ENCODE results near the gene RAB8A.
"Not testable (repeated sequence)": the region's sequence is repeated elsewhere in the genome, so short reads cannot be mapped to it uniquely, and the experiment has no call there.

RAB8A gene

DNA sequence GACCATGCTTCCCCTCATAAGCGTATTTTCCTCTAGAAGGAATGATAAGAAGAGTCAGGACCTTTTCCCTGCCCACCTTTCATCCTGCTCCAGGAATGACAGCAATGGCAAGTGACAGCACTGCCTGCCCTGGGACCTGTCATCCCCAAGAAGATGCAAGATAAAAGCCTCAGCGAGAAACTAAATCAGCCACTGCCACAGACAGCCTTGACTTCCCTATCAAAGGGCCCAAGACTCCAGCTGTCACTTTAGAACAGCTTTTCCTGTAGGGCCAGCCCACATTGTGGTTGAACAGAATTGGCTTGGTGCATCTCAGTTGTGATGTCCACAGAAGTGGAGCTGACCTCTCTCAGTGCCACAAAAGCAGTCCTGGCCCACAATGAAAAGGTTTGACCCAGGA lies 1.1 kb downstream of the RAB8A start:
- no peak for DNase-seq (ENCODE audit: low read depth)

DNA sequence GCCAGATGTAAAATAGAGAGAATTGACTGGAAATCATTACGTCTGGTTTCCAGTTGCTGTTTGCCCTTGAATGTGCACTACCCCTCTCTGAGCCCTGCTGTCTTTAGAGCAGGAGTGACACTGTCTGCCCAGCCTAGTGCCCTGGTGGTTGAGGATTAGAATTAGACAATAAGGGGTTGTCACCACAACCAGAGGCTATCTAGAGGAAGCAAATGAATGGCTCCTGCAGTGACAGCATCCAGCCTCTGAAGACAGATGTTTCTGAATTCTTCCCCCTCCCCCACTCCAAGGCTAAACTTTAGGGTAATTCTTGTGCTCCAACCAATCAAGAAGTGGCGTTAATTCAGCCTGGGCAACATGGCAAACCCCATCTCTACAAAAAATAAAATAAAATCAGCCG lies 2.0 kb downstream of the RAB8A start:
- no peak for DNase-seq (ENCODE audit: low read depth)

DNA sequence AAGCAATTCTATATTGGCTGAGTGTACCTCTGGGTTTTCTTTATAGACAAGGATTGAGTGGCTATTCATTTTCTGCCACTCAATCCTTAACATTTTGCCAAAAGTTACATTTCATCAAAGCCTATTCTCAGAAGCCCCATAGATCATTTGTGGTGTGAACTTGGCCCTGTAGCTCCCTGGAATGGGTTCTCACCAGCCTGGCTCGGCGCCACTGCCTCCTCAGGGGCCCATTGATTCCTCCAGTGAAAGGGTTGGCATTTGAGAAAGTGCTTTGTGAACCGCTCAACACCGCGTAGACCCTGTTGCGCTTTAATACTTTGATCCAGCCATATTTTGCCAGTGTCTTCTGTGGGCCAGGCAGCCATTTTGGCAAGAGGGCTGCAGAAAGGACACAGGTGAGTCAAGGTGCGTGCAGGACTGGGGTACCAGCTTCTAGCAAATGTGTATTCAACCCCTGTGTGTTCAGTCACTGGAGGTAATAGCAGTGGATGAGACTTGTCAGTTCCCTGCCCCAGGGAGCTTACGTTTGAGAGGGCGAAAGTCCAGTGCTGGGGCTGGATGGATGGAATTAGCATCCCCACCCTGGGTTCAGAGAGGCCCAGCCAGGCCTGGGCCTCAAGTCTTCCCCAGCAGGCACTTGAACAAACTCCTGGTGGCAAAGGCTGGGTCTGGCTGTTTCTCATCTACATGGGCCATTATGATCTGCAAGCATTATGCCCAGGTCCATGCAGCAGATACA lies 3.8 kb downstream of the RAB8A start:
- no peak for DNase-seq (ENCODE audit: low read depth)

DNA sequence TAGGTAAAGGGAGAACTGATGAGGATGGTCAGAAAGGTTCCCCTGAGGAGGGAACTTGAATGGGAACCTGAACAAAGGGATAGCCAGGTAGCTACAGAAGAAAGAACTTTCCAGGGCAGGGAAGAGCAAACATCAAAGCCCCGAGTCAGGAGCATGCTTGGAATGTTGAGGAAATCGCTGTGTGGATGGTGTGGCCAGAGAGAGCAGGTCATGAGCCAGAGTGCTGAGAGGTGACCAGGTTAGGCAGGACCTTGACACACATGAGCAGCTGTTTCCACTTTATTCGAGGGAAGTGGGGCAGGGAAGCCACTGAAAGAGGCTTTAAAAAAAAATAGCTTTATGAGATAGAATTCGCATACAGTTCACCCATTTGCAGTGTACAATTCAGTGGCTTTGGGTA lies 4.4 kb downstream of the RAB8A start:
- no peak for DNase-seq (ENCODE audit: low read depth)

DNA sequence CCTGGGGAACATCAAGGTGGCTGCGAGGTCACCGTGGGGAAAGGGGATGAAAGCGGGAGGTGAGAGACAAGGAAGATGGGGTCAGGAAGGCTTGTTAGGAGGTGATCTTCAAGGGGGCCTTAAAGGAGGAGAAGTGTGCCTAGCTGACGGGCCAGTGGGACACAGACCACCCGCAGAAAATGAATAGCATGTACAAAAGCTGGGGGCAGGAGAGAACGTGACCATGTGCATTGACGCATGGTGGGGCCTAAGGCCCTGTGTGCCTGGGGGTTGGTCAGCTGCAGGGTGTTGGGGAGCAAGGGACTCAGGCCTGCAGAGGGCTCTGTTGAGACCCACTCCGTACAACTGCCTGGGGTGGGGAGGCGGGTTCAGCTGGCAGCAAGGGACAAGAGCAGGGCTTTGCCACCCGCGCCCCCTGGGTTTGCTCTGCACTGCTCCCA lies 5.9 kb downstream of the RAB8A start:
- DNase-seq (ENCODE audit: low read depth) = no peak

DNA sequence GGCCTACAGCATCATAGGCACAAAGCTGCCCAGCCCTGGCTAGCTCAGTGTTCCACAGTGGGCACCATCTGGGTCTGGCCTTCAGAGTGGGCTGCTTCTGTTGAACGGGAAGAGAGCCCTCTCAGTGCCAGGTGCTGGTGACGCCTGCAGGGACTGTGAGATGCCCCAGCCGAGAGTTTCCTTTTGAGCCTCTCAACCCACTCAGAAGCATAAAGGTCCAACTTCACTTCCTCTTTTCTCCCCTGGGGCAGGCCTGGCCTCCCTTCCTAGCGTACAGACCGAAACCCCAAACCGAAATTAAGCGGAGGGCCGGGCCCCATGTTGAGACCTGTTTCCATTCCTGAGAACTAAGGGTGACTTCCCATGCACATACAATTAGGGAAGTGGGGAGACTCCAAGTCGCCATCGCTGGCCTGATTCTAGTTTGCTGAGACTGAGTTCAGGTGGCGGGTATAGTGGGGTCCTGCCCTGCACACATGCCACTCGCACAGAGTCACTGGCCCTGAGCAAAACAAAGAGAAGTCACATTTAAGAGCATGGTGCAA lies 6.9 kb downstream of the RAB8A start:
- no peak for DNase-seq (ENCODE audit: low read depth)

DNA sequence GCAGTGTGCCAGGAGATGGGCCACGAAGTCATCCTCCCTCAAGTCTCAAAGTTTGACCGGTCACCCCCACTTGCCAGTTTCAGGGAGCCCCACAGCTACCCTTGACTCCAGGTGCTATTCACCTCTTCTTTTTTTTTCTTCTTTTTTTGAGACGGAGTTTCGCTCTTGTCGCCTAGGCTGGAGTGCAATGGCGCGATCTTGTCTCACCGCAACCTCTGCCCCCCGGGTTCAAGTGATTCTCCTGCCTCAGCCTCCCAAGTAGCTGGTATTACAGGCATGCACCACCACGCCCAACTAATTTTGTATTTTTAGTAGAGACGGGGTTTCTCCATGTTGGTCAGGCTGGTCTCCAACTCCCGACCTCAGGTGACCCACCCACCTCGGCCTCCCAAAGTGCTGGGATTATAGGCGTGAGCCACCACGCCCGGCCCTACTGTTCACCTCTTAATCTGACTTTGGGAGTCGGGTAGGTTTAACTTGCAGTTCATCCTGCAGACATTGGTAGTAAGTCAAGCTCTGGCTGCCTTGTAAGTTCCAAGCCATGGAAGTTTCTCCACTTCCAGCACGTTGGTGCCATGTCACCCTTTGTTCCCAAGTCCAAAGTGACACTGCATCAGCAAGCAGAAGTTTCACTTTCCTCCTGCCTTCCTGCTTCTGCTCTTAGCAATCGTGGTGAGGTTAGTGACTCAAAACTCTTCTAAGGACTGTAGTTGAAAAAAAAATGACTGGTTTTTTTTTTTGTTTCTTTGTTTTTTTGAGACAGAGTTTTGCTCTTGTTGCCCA lies 7.6 kb downstream of the RAB8A start:
- DNase-seq (ENCODE audit: low read depth) = not testable (repeated sequence)

DNA sequence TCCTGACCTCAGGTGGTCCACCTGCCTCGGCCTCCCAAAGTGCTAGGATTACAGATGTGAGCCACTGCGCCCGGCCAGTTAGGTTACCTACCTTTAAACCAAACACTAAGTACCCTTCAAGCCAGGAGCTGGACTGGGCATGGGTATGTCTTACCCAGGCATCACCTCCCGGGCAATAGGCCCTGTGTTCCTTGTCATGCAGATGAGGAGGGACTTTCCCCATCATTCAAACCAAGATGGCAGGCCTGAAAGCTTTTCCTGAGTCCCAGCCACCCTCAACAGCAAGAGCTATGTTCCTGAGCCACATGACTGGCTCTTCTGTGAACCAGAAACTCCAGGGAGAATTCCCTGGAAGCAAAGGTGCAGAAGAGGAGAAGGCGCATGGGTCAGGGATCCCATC lies 9.5 kb downstream of the RAB8A start:
- DNase-seq (ENCODE audit: low read depth) = no peak

DNA sequence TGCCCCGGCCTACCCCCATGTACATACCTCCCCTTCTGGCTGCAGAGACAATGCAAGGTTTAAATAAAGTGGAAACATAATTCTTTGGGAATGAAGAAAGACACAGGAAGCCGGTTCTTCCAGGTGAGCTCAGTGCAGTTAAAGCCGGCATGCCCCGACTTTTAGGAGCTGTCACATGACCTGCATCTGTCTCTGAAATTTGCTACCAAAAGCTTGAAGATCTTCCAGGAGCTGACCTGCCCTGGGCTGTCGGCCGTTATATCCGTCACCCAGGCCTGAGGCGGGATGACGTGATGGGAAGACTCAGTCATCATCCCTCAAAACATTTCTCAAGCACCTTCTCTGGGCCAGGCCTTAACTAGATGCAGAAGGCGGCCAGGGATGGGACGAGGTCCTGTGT lies 10.3 kb downstream of the RAB8A start:
- no peak for DNase-seq (ENCODE audit: low read depth)

DNA sequence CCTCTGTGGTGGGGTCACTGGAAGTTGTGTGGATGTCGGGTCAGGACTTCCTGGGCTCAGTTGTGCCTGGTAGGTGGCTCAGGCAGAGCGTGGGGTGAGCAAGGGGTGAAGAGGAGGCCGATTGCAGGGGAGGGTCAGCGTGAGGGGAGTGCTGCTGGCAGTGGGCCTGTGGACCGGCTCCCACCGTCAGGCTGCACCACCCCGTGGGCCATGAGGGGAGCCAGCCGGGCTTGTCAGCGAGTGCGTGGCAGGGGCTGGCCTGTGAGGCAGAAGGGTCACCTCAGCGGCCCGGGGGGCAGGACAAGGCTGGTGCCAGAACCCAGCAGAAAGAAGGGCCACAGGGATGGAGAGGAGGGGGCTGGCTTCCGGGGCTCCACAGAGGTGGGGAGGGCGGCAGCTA lies 13.3 kb downstream of the RAB8A start:
- no peak for DNase-seq (ENCODE audit: low read depth)

DNA sequence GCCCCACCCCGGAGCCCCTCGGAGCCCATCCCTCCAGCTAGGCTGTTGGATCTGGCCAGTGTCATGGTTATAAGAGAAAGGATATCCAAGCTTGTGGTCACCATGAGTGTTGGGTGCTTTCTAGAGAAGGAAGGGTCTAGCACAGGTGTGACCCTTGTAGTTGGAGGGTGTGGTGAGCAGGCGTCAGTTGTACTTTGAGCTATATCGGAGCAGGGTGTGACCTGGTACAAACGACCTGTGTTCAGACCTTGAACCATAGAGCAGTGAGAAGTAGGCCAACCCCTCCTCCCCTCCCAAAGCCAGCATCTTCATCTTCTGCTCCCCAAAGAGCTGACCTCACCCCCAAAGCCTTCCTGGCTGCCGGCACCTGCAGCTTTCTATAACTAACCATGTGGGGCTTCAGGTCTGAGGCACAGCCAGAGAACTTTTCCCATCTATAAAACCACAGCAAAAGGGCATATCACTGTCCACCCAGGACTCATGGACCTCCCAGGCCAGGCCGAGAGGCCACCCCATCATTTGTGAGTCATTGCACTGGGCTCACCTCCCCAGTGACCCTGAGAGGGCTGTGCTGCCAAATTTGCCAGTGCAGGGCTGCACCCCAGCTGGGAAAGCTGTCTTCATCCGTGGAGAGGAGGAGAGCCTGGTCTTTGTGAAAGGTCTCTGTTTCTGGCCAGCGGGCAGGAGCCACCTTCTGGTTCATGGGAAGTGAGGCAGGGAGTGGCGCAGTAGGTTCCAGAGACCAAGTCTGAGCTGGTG lies 14.2 kb downstream of the RAB8A start:
- no peak for DNase-seq (ENCODE audit: low read depth)

DNA sequence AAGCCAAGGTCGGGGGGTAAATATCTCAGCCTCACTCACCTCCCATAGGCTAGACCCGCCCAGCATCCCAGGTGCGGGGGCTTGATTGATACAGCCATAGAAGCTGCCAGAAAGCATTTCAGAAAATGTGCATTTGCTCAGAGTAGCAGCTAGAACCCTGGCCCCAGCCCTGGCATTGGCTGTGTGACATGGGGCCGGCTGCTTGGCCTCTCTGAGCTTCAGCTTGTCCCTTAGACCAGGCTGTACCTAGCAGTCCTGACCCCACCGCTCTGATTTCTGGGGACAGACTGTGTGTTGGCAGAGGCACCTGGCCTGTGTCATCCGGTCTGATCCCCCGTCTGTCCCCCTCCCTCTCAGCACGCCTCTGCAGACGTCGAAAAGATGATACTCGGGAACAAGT lies 15.4 kb downstream of the RAB8A start:
- DNase-seq (ENCODE audit: low read depth) = no peak

DNA sequence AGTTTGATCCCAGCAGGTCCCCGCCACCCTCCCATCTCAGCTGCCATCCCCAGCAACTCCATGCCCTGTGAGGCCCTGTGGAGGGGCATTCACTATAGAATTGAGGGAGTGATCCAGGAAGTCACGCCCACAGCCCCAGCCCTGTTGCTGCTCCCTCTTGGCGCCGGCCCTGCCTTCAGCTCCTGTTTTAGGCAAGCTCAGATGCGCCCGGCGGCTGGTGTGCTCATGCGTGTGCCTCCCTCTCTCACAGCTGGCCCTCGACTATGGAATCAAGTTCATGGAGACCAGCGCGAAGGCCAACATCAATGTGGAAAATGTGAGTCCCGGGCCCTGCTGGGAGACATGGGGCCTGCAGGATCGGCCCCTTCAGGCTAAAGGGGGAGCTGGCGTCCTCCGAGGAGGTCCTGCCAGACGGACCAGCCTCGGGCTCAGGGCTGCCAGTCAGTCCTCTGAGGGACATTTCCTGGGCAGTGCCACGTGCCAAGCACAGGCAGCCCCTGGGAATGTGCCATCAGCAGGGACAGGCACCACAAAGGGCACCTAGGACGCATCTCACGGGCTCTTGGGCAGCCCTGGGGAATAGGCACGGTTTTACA lies 16.2 kb downstream of the RAB8A start:
- no peak for DNase-seq (ENCODE audit: low read depth)

DNA sequence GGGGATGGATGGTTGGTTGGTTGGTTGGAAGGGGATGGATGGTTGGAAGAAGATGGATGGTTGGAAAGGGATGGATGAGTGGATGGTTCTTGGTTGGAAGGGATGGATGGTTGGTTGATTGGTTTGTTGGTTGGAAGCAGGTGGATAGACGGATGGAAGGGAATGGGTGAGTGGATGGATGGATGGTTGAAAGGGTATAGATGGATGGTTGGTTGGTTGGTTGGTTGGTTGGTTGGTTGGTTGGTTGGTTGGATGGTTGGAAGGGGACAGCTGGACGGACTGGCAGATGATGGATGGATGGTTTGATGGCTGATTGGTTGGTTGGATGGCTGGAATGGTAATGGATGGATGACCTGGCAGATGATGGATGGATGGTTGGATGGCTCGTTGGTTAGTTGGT lies 20.0 kb downstream of the RAB8A start:
- DNase-seq (ENCODE audit: low read depth) = no peak

DNA sequence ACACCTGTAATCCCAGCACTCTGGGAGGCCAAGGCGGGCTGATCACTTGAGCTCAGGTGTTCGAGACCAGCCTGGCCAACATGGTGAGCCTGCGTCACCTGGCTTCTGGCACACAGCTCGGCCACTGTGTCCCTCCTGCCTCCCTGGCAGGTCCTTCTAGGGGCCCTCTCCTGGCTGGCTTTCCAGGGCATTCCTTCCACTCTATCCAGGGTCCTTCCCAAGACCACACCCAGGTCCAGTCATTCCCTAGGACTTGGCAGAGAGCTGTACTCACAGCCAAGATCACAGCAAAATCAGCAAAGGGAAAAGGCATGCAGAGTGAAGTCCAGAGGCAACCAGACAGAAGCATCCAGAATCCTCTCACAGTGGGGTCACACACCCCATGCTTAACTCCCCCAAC lies 22.1 kb downstream of the RAB8A start:
- DNase-seq (ENCODE audit: low read depth) = no peak

DNA sequence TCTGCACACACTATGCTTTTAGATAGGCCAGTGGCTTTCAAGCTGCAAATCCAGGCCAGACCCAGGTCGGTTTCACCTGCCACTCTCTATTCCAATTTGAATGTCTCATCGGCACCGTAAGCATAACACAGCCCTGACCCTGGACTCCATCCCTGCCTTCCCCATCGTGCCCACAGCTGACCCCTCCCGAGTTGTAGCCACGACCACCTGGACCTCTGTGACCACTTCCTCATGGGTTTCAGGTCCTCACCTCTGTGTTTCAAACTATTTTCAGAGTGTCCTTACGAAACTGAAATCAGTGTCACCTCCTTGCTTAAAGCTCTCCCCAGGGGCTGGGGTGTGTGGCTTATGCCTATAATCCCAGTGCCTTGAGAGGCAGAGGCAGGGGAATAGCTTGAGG lies 22.8 kb downstream of the RAB8A start:
- DNase-seq (ENCODE audit: low read depth) = no peak

DNA sequence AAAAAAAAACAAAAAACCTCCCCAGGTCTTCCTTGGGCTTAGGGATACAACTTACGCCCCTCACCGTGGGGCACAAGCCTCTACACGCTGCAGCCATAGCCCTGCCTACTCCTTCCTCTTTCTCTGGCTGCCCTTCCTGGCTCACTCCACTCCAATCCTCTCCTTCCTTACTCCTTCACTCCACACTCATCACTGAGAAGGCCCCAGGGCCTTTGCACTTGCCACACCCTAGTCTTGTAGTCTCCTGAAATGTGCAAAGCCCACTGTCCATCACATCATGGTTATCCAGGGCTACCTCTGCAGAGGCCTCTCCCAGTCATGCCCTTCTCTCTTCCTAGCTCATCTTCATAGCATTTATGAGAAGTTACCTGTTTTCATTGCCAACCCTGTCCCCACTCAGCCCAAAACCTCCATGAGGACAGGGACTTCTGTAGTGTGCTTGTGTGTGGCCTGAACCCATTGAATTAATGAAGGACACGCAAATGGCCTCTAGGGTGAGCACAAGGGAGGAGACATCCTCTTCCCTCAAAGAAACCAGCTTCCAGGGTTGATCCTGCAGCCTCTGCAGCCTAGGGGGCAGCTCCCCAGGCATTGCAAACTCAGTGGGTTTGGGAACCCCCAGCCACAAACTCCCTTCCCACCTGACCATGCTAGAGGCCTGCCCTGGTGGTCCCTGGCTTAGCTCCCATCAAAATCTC lies 23.9 kb downstream of the RAB8A start:
- no peak for DNase-seq (ENCODE audit: low read depth)

DNA sequence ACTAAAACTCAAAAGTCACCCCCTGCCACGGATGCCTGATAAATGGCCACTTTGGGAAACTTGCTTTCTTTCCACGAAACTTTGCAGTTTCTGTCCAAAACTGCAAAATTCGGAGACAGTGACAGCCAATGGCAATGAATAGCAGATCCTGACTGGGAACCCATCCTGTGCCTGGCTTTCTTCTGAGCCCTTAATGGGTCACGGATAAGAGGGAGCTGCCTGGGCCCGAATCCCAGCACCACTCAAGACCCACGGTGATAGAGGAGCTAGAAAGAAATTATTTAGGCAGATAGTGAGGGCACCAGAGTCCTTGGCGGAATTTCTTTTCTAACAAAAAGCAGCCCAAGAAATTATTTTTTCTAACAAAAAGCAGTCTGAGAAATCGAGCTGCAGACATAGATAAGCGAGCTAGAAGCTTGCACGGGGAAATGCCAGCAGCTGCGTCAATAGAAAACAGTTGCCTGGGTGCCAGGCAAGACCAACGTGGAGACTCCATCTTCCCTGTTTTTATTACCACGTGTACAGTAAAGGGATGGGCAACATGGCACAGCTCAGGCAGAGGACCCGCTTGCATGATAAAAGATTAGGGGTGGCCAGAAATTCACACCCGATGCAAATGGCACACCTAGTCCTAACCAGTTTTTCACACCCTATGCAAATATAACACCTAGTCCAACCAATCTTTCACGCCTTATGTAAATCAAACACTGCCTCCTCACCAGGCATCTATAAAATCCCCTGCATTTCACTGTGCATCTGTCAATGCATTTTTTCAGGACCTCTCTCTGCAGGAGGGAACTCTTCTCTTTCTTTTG lies 24.7 kb downstream of the RAB8A start:
- DNase-seq (ENCODE audit: low read depth) = no peak

DNA sequence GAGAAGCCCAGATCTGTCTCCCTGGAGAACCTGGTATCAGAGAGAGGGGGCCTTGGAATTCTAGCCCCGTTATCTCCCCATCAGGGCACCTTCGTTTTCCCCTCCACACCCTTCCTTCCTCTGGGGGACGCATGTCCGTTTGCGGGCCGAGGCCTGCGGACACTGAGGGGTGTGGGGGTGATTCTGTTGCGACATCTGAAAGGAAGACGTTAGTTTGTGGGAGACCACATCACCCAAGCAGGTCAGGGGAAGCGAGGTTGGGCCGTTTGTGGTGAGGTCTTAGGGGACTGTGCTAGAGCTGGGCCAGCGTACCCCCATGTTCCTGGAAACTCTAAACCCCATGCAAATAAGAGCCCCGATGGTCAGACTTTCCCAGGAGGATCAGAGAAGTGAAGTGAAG lies 28.1 kb downstream of the RAB8A start:
- no peak for DNase-seq (ENCODE audit: low read depth)

DNA sequence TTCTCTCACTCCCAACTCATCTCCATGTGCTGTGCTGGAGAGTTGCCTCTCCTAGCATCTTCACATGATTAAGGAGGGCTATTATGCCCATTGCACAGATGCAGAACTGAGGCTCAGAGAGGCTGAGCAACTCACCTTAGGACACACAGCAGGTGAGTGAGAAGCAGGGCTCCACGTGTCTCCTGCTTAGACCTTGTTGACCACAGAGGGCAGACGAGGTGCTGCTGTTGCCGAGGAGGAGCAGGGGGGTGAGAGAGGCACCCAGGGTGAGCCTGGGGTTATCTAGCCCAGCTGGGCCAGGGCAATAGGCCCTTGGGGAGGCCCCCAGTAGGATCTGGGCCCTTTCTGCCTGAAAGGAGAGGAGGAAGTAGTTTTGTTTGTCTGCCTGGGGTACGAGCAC lies 29.4 kb downstream of the RAB8A start:
- DNase-seq (ENCODE audit: low read depth) = no peak
